ENCODE results near the gene PEMT.

DNA sequence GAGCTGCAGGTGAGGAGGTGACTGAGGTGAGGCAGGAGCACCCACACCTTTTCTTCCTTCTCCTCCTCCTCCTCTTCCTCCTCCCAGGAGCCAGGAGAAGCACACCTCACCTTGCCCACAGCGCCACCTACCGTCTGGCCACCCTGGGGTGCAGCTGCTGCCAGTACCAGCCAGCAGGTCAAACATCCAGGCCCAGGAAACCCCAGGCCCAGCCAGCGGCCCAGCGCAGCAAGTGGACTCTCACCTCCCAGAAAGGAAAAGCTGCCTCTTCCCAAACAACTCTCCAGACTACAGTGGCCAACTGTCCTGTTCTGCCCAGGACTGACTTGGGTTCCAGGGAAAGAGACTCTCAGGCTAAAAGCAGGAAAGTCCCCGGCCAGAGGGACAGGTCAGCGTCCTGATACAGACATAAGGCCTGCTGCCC, 22.7 kb downstream of the PEMT start:
- TF ChIP-seq CTCF (IDR thresholded peaks at IDR 0.05 in 8 of 11, conservative IDR thresholded peaks at IDR 0.05 in 3 of 11) (peak; percentile 14 to 78 (median 61)), POLR2A (IDR thresholded peaks at IDR 0.05) (no peak), POLR2AphosphoS5 (IDR thresholded peaks at IDR 0.05) (no peak)
